Airway epithelial cell (primary cell): Measurements from ENCODE around the gene SH3BP4. TPM values are rescaled to one million over a fixed set of nuclear protein-coding genes. Genes with fewer than 3 reads are reported as not detected.

ENCODE experiments used
- total RNA-seq: library from RNA; depleted of rRNA; stranded (reverse); fragments of >200 nt; gene quantifications from 2 replicates; pipeline ENCODE4 v1.2.3, GENCODE V29; 2015

SH3BP4 gene
- 20.7 and 35.1 TPM in 2 replicates for total RNA-seq

GRCh38 chr2:234951664-234952269, at the start of gene SH3BP4:
TSS of gene SH3BP4 (plus strand) at chr2:234952017. CDS start at chr2:235035003, 82,986 bp downstream.

